ENCODE results near the gene ZNF280B. TPM values are rescaled to one million over a fixed set of nuclear protein-coding genes. Genes with fewer than 3 reads are reported as not detected.
"Not testable (repeated sequence)": the region's sequence is repeated elsewhere in the genome, so short reads cannot be mapped to it uniquely, and the experiment has no call there.

The ZNF280B gene
- total RNA-seq, 6 experiments from 2014 or later, result 0.06 to 0.31 (median 0.10) TPM; not detected in 2

GRCh38 chr22:22474733-22475132 is 33.8 kb downstream of the ZNF280B start:
- Histone ChIP-seq H3K4me1 (no peaks in the 10 kb centered on the region), H3K27me3 (no peaks in the 10 kb centered on the region), H3K4me3 (no peak overlapping the region), H3K27ac (no peak overlapping the region), H3K36me3 (no peaks in the 10 kb centered on the region), H3K9me3 (no peaks in the 10 kb centered on the region)
- no peak for TF ChIP-seq POLR2A (IDR thresholded peaks at IDR 0.05)
- TF ChIP-seq CTCF (IDR thresholded peaks at IDR 0.05), result no peak
- peak in 1 of 4 donors; percentile 56 for ATAC-seq
- no peak for DNase-seq
- intact Hi-C loops (cut with DNase I), result no loop called here
- 55% methylated on average over 2 of the region's 2 CpGs for WGBS (ENCODE audit: insufficient coverage, low coverage, low lambda C conversion rate, missing lambda C conversion rate)

DNA sequence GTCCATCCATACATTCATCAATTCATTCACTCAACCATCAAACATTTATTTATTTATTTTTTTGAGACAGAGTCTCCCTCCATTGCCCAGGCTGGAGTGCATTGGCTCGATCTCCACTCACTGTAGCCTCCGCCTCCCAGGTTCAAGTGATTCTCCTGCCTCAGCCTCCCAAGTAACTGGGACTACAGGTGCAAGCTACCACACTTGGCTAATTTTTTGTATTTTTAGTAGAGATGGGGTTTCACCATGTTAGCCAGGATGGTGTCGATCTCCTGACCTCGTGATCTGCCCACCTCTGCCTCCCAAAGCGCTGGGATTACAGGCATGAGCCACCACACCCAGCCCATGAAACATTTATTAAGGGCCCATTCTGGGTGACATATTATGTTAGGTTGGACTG is 37.4 kb downstream of the ZNF280B start:
- H3K36me3 ChIP-seq; H3K4me3 ChIP-seq; H3K27ac ChIP-seq; intact Hi-C loops (cut with DNase I); H3K9me3 ChIP-seq; ATAC-seq; DNase-seq; H3K27me3 ChIP-seq; H3K4me1 ChIP-seq: not testable (repeated sequence)
- WGBS (ENCODE audit: insufficient coverage, low coverage, low lambda C conversion rate, missing lambda C conversion rate), result 75% methylated on average over 5 of the region's 5 CpGs

DNA sequence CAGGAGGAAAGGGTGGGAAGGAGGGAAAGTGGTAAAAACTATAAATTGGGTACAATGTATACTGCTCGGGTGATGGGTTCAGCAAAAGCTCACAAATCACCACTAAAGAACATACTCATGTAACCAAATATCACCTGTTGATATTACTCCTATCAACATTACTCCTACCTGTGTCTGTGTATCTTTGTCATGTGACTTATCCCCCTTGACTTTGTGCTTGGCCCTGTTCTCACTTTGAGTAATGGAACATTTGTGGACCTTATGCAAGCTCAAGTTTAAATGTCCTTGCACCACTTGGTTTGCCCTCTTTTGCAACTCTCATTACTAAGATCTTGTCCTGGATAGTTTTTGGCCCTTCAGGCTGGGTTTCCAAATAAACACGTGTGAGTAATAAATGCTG is 39.0 kb downstream of the ZNF280B start:
- TF ChIP-seq CTCF (IDR thresholded peaks at IDR 0.05) (no peak), POLR2A (IDR thresholded peaks at IDR 0.05) (no peak)
- 50% methylated on average over 2 of the region's 2 CpGs for WGBS (ENCODE audit: insufficient coverage, low coverage, low lambda C conversion rate, missing lambda C conversion rate)
- ATAC-seq (no peak), DNase-seq (no peak)
- Histone ChIP-seq H3K9me3 (no peaks in the 10 kb centered on the region), H3K36me3 (no peaks in the 10 kb centered on the region), H3K4me3 (no peak overlapping the region), H3K27me3 (no peaks in the 10 kb centered on the region), H3K27ac (no peak overlapping the region), H3K4me1 (no peaks in the 10 kb centered on the region)
- intact Hi-C loops (cut with DNase I), result no loop called here

GRCh38 chr22:22468794-22469469 is 39.6 kb downstream of the ZNF280B start:
- H3K4me3 ChIP-seq; ATAC-seq; DNase-seq; H3K4me1 ChIP-seq; H3K27ac ChIP-seq; H3K36me3 ChIP-seq; H3K9me3 ChIP-seq; intact Hi-C loops (cut with DNase I); H3K27me3 ChIP-seq: not testable (repeated sequence)
- 81% methylated on average over 10 of the region's 11 CpGs for WGBS (ENCODE audit: insufficient coverage, low coverage, low lambda C conversion rate, missing lambda C conversion rate)

GRCh38 chr22:22467112-22467511 is 41.4 kb downstream of the ZNF280B start:
- Histone ChIP-seq H3K27ac (no peak overlapping the region), H3K4me3 (no peak overlapping the region), H3K4me1 (no peaks in the 10 kb centered on the region), H3K36me3 (no peaks in the 10 kb centered on the region), H3K27me3 (no peaks in the 10 kb centered on the region), H3K9me3 (no peaks in the 10 kb centered on the region)
- 50% methylated on average over 1 of the region's 1 CpG for WGBS (ENCODE audit: insufficient coverage, low coverage, low lambda C conversion rate, missing lambda C conversion rate)
- ATAC-seq (no peak), DNase-seq (no peak)
- intact Hi-C loops (cut with DNase I), result no loop called here
- no peak for TF ChIP-seq POLR2A (IDR thresholded peaks at IDR 0.05)
- no peak for TF ChIP-seq CTCF (IDR thresholded peaks at IDR 0.05)
